Spleen (tissue), 11 donors: Measurements from ENCODE around the gene KCNQ1. TPM values are rescaled to one million over a fixed set of nuclear protein-coding genes. Genes with fewer than 3 reads are reported as not detected.

Source experiments
- DNase-seq: peaks from one replicate; pipeline ENCODE4 v3.0.0-alpha.2; 2020
- H3K27ac ChIP-seq, 8 donors: fragments of 200-600 bp; sonication (generic) in 7 of 8; 1 replicate in 4 of 8; 2 replicates in 4 of 8; pipeline versions ENCODE4 v1.5.0 to v1.8.0; 2016 to 2021; ENCODE audit warnings: inconsistent platforms in 4 of 8, mild to moderate bottlenecking in 4 of 8, moderate library complexity in 1 of 8
- H3K27me3 ChIP-seq, 7 donors: fragments of 200-600 bp; sonication (generic) in 6 of 7; replicated peaks in 1 of 7; 1 replicate in 4 of 7; 2 replicates in 3 of 7; pipeline versions ENCODE4 v1.5.0 to v1.8.0; 2016 to 2021; ENCODE audit warnings: inconsistent platforms in 3 of 7, mild to moderate bottlenecking in 1 of 7
- H3K36me3 ChIP-seq, 6 donors: fragments of 200-600 bp; sonication (generic) in 5 of 6; 1 replicate in 4 of 6; 2 replicates in 2 of 6; pipeline versions ENCODE4 v1.5.0 to v1.8.0; 2016 to 2021; ENCODE audit warnings: inconsistent platforms in 2 of 6
- H3K4me1 ChIP-seq, 6 donors: fragments of 200-600 bp; sonication (generic) in 5 of 6; 1 replicate in 3 of 6; 2 replicates in 3 of 6; pipeline versions ENCODE4 v1.5.0 to v1.8.0; 2016 to 2021; ENCODE audit warnings: inconsistent platforms in 3 of 6
- H3K4me3 ChIP-seq, 8 donors: fragments of 200-600 bp; sonication (generic) in 7 of 8; 1 replicate in 4 of 8; 2 replicates in 4 of 8; pipeline versions ENCODE4 v1.5.0 to v1.8.0; 2016 to 2021; ENCODE audit warnings: inconsistent platforms in 4 of 8, mild to moderate bottlenecking in 4 of 8, moderate library complexity in 2 of 8
- H3K9me3 ChIP-seq, 8 donors: fragments of 200-600 bp; sonication (generic) in 7 of 8; 1 replicate in 4 of 8; 2 replicates in 4 of 8; pipeline versions ENCODE4 v1.5.0 to v1.8.0; 2016 to 2021; ENCODE audit warnings: inconsistent platforms in 4 of 8
- CTCF ChIP-seq, 11 experiments: fragments of 200-600 bp in 7 of 11; fragments of 450-650 bp in 4 of 11; sonication (generic) in 4 of 11; IDR thresholded peaks in 8 of 11; conservative IDR thresholded peaks in 3 of 11; 1 replicate in 7 of 11; 2 replicates in 4 of 11; pipeline versions ENCODE4 v1.4.0 to v1.8.0; 2016 to 2021; ENCODE audit warnings: antibody characterized with exemption in 11 of 11, inconsistent platforms in 4 of 11, mild to moderate bottlenecking in 1 of 11
- POLR2A ChIP-seq, 3 donors: fragments of 450-650 bp; IDR thresholded peaks; one replicate each; pipeline ENCODE4 v1.5.1; 2017; ENCODE audit warnings: antibody characterized with exemption in 3 of 3, mild to moderate bottlenecking in 1 of 3
- POLR2AphosphoS5 ChIP-seq, 3 donors: sonication (generic); formaldehyde crosslinking; IDR thresholded peaks; one replicate each; pipeline ENCODE4 v1.5.1; 2017; ENCODE audit warnings: antibody characterized with exemption in 3 of 3
- WGBS, 5 donors: extraction: QIAGEN DNeasy Blood & Tissue Kit in 3 of 5; methylation state at CpG; one replicate each; pipeline versions ENCODE4 v1.1.5 to v1.1.7; 2013 to 2018; 5-methylcytosine and 5-hydroxymethylcytosine counted together
- intact Hi-C: fragments of 100-400 bp; cut with DNase I; formaldehyde crosslinking; loops from one replicate; pipeline ENCODE4 v1.15.0; 2023; ENCODE audit warnings: low total_unique reads
- polyA plus RNA-seq, 3 donors: library from polyadenylated mRNA; stranded (reverse); fragments of 200-250 nt; gene quantifications; one replicate each; pipeline ENCODE4 v1.2.1, GENCODE V29; 2013
- total RNA-seq, 7 donors: library from RNA; depleted of rRNA in 3 of 7; stranded (reverse); fragments of >200 nt in 3 of 7; fragmentation: NEBNext Ultra II Directional in 4 of 7; extraction: Animal tissue kit (Norgen Biotek cat#: 25700) in 4 of 7; gene quantifications; one replicate each; pipeline versions ENCODE4 v1.1.0 to v1.2.1, GENCODE V29; 2016 to 2021
- donor health status: healthy with polysubstance abuse.
- donor health status: DM: no; HTN: no; CAD: no; lungs with moderate emphysema.
- donor health status: DM: no; HTN: no; CAD: no.
- donor health status: Bipolar disorder and iron deficiency.
- donor health status: healthy.
- donor health status: DM: no; HTN: no; CAD: no.
- donor health status: DM: yes; HTN: yes; CAD: no.

The KCNQ1 gene
- total and polyA plus RNA-seq, 10 donors, result 3.3 to 21.6 (median 13.5) TPM

- Histone ChIP-seq H3K9me3 (no peaks in the 10 kb centered on the region), H3K27me3 (peaks cover 0 to 8% (median 0%) of the 10 kb centered on the region in 7 donors), H3K4me3 (no peak overlapping the region), H3K36me3 (no peaks in the 10 kb centered on the region), H3K27ac (no peak overlapping the region), H3K4me1 (no peaks in the 10 kb centered on the region)
- 72 to 91% (median 82%) methylated on average over 2 to 9 of the region's 9 CpGs for WGBS, 5 donors
- no peak for DNase-seq
- intact Hi-C loops, result no loop called here
- no peak for TF ChIP-seq CTCF (IDR thresholded peaks at IDR 0.05 in 8 of 11, conservative IDR thresholded peaks at IDR 0.05 in 3 of 11)
Measured at GRCh38 chr11:2410616-2411015, 34.2 kb upstream of the KCNQ1 start.

- TF ChIP-seq CTCF (IDR thresholded peaks at IDR 0.05 in 8 of 11, conservative IDR thresholded peaks at IDR 0.05 in 3 of 11) (no peak), POLR2A (IDR thresholded peaks at IDR 0.05) (no peak), POLR2AphosphoS5 (IDR thresholded peaks at IDR 0.05) (no peak)
- intact Hi-C loops, result no loop called here
- Histone ChIP-seq H3K9me3 (no peaks in the 10 kb centered on the region), H3K36me3 (no peaks in the 10 kb centered on the region), H3K4me1 (no peaks in the 10 kb centered on the region), H3K27me3 (peaks cover 0 to 15% (median 0%) of the 10 kb centered on the region in 7 donors), H3K27ac (no peak overlapping the region), H3K4me3 (no peak overlapping the region)
- WGBS, 5 donors, result 72 to 80% (median 75%) methylated on average over 28 to 30 of the region's 30 CpGs
- no peak for DNase-seq
Measured at GRCh38 chr11:2411446-2412305, 33.1 kb upstream of the KCNQ1 start.

- no peaks in the 10 kb centered on the region for H3K4me1 ChIP-seq
Measured at GRCh38 chr11:2412323-2412722, 32.5 kb upstream of the KCNQ1 start.

More at GRCh38 chr11:2412323-2412722, 32.5 kb upstream of the KCNQ1 start:
- H3K36me3 ChIP-seq, result no peaks in the 10 kb centered on the region
- H3K27me3 ChIP-seq, result peaks cover 0 to 15% (median 0%) of the 10 kb centered on the region in 7 donors
- intact Hi-C loops, result no loop called here
- H3K9me3 ChIP-seq, result no peaks in the 10 kb centered on the region
- WGBS, 5 donors, result 85 to 93% (median 86%) methylated on average over 3 to 6 of the region's 6 CpGs; no CpG with 5 or more reads in 1 of the 5 donors
- H3K4me3 ChIP-seq, result no peak overlapping the region
- H3K27ac ChIP-seq, result no peak overlapping the region
- DNase-seq, result no peak
- TF ChIP-seq POLR2AphosphoS5 (IDR thresholded peaks at IDR 0.05) (no peak), POLR2A (IDR thresholded peaks at IDR 0.05) (no peak), CTCF (IDR thresholded peaks at IDR 0.05 in 8 of 11, conservative IDR thresholded peaks at IDR 0.05 in 3 of 11) (no peak)
